Chondrocyte (in vitro differentiated cells): Measurements from ENCODE around the gene RGS6. TPM values are rescaled to one million over a fixed set of nuclear protein-coding genes. Genes with fewer than 3 reads are reported as not detected.

Experiments
- DNase-seq: peaks from one replicate; pipeline ENCODE4 v3.0.0; 2021; ENCODE audit warnings: mixed read lengths, low spot score
- H3K27ac Mint-ChIP-seq: one replicate; pipeline ENCODE4 v1.8.0; 2021; ENCODE audit warnings: mild to moderate bottlenecking, moderate library complexity, mixed read lengths; ENCODE audit not compliant: unreplicated experiment
- H3K27me3 Mint-ChIP-seq: 2 replicates; pipeline ENCODE4 v1.8.0; 2021; ENCODE audit warnings: low read depth, mixed read lengths
- H3K36me3 Mint-ChIP-seq: 2 replicates; pipeline ENCODE4 v1.8.0; 2021; ENCODE audit warnings: low read depth, mixed read lengths
- H3K4me1 Mint-ChIP-seq: 2 replicates; pipeline ENCODE4 v1.8.0; 2021; ENCODE audit warnings: low read depth, mild to moderate bottlenecking, mixed read lengths
- H3K4me3 Mint-ChIP-seq: one replicate; pipeline ENCODE4 v1.8.0; 2021; ENCODE audit warnings: mild to moderate bottlenecking, moderate library complexity, mixed read lengths; ENCODE audit not compliant: unreplicated experiment
- H3K9me3 Mint-ChIP-seq: 2 replicates; pipeline ENCODE4 v1.8.0; 2021; ENCODE audit warnings: low read depth, mixed read lengths
- CTCF ChIP-seq: fragments of 200-600 bp; sonication (generic); IDR thresholded peaks from 2 replicates; pipeline ENCODE4 v1.5.0; 2021; ENCODE audit warnings: antibody characterized with exemption, mild to moderate bottlenecking, moderate library complexity
- total RNA-seq: library from RNA; stranded (reverse); gene quantifications from 3 replicates; pipeline ENCODE4 v1.2.1, GENCODE V29; 2021

Gene RGS6
- total RNA-seq, 1 donor from 2014 or later, result 0.12 TPM

GRCh38 chr14:72597252-72598233, 665.3 kb downstream of the RGS6 start:
- H3K9me3 Mint-ChIP-seq, result no peaks in the 10 kb centered on the region
- DNase-seq, result no peak
- no peak overlapping the region for H3K4me3 Mint-ChIP-seq
- no peak for TF ChIP-seq CTCF
- no peak overlapping the region for H3K27ac Mint-ChIP-seq
- H3K4me1 Mint-ChIP-seq, result peaks cover 3% of the 10 kb centered on the region
- H3K36me3 Mint-ChIP-seq, result no peaks in the 10 kb centered on the region
- no peaks in the 10 kb centered on the region for H3K27me3 Mint-ChIP-seq

- no peak for TF ChIP-seq CTCF
- Mint-ChIP-seq H3K4me3 (no peak overlapping the region), H3K4me1 (peaks cover 3% of the 10 kb centered on the region), H3K9me3 (no peaks in the 10 kb centered on the region), H3K27me3 (no peaks in the 10 kb centered on the region), H3K36me3 (no peaks in the 10 kb centered on the region), H3K27ac (no peak overlapping the region)
- no peak for DNase-seq
Measured at GRCh38 chr14:72598306-72598705, 666.1 kb downstream of the RGS6 start.

GRCh38 chr14:72599579-72600470, 667.6 kb downstream of the RGS6 start:
- H3K27ac Mint-ChIP-seq, result no peak overlapping the region
- no peaks in the 10 kb centered on the region for H3K27me3 Mint-ChIP-seq
- no peak for DNase-seq
- no peak for TF ChIP-seq CTCF
- H3K9me3 Mint-ChIP-seq, result no peaks in the 10 kb centered on the region
- H3K4me3 Mint-ChIP-seq, result no peak overlapping the region
- H3K4me1 Mint-ChIP-seq, result peaks cover 3% of the 10 kb centered on the region
- H3K36me3 Mint-ChIP-seq, result no peaks in the 10 kb centered on the region

- H3K4me3 Mint-ChIP-seq, result no peak overlapping the region
- no peaks in the 10 kb centered on the region for H3K36me3 Mint-ChIP-seq
- H3K4me1 Mint-ChIP-seq, result peaks cover 3% of the 10 kb centered on the region
- H3K27me3 Mint-ChIP-seq, result no peaks in the 10 kb centered on the region
- TF ChIP-seq CTCF, result no peak
- H3K9me3 Mint-ChIP-seq, result no peaks in the 10 kb centered on the region
- no peak for DNase-seq
- H3K27ac Mint-ChIP-seq, result no peak overlapping the region
Measured at GRCh38 chr14:72600551-72601330, 668.5 kb downstream of the RGS6 start.
